GM12872 (cell line): Measurements from ENCODE around the gene RASAL2.

ENCODE experiments used
- CTCF ChIP-seq: IDR thresholded peaks from 3 replicates; pipeline ENCODE4 v1.5.1; 2011; ENCODE audit warnings: low read depth, mild to moderate bottlenecking, low read length, moderate library complexity; ENCODE audit not compliant: insufficient read depth

RASAL2 gene

GRCh38 chr1:178396789-178397188 lies 302.9 kb downstream of the RASAL2 start:
- no peak for TF ChIP-seq CTCF

GRCh38 chr1:178397678-178398077 lies 303.8 kb downstream of the RASAL2 start:
- TF ChIP-seq CTCF, result no peak

GRCh38 chr1:178399177-178399728 lies 305.3 kb downstream of the RASAL2 start:
- TF ChIP-seq CTCF, result no peak

- no peak for TF ChIP-seq CTCF
Observed at GRCh38 chr1:178405137-178405536, 311.2 kb downstream of the RASAL2 start.

GRCh38 chr1:178407215-178407614 lies 313.3 kb downstream of the RASAL2 start:
- TF ChIP-seq CTCF, result no peak

- no peak for TF ChIP-seq CTCF
Observed at GRCh38 chr1:178407655-178408054, 313.8 kb downstream of the RASAL2 start.

- TF ChIP-seq CTCF, result no peak
Observed at GRCh38 chr1:178408871-178409270, 315.0 kb downstream of the RASAL2 start.

- no peak for TF ChIP-seq CTCF
Observed at GRCh38 chr1:178409541-178409940, 315.6 kb downstream of the RASAL2 start.
